ENCODE results near the gene TFB1M. TPM values are rescaled to one million over a fixed set of nuclear protein-coding genes. Genes with fewer than 3 reads are reported as not detected.
"Not testable (repeated sequence)": the region's sequence is repeated elsewhere in the genome, so short reads cannot be mapped to it uniquely, and the experiment has no call there.

TFB1M gene
- total RNA-seq, result 10 to 100 TPM; 13.7 to 16.6 TPM
- 10.9 to 13.6 reads per million in 2 donors for total RNA-seq

- H3K4me3 Mint-ChIP-seq, result peak within 1 kb of the TSS; percentile 97
- peak; percentile 93 for ATAC-seq
- H3K4me1 Mint-ChIP-seq, result peaks cover 25% of the 10 kb centered on the region
- H3K27me3 Mint-ChIP-seq, result no peaks in the 10 kb centered on the region
- peak; percentile 91 to 95 (median 93) for DNase-seq
- H3K9me3 ChIP-seq (ENCODE audit: control insufficient read depth, low read length, poor library complexity, severe bottlenecking), result no peaks in the 10 kb centered on the region
- H3K36me3 Mint-ChIP-seq (ENCODE audit: low read depth), result peaks cover 4% of the 10 kb centered on the region
- peak within 1 kb of the TSS; percentile 97 for H3K27ac Mint-ChIP-seq
These were observed at the start of gene TFB1M for GRCh38 chr6:155314092-155314772. Gene TFB1M (minus strand): TSS chr6:155314484. CDS start chr6:155314428, 56 bp downstream.

GRCh38 chr6:155364021-155364420 is 49.7 kb upstream of the TFB1M start:
- not testable (repeated sequence) for H3K9me3 ChIP-seq (ENCODE audit: control insufficient read depth, low read length, poor library complexity, severe bottlenecking); H3K4me3 Mint-ChIP-seq; H3K4me1 Mint-ChIP-seq; H3K36me3 Mint-ChIP-seq (ENCODE audit: low read depth); DNase-seq; H3K27ac Mint-ChIP-seq; ATAC-seq
- peaks cover 15% of the 10 kb centered on the region for H3K27me3 Mint-ChIP-seq

GRCh38 chr6:155362968-155363632 is 48.8 kb upstream of the TFB1M start:
- H3K27me3 Mint-ChIP-seq, result peaks cover 13% of the 10 kb centered on the region
- ATAC-seq; H3K27ac Mint-ChIP-seq; H3K4me3 Mint-ChIP-seq; H3K9me3 ChIP-seq (ENCODE audit: control insufficient read depth, low read length, poor library complexity, severe bottlenecking); H3K36me3 Mint-ChIP-seq (ENCODE audit: low read depth); DNase-seq; H3K4me1 Mint-ChIP-seq: not testable (repeated sequence)

- no peak for DNase-seq
These were observed 39.9 kb upstream of the TFB1M start for GRCh38 chr6:155354167-155354566.

GRCh38 chr6:155352811-155353210 is 38.5 kb upstream of the TFB1M start:
- H3K27ac Mint-ChIP-seq, result no peak overlapping the region
- H3K27me3 Mint-ChIP-seq, result no peaks in the 10 kb centered on the region
- H3K4me3 Mint-ChIP-seq, result no peak overlapping the region
- peaks cover 3% of the 10 kb centered on the region for H3K9me3 ChIP-seq (ENCODE audit: control insufficient read depth, low read length, poor library complexity, severe bottlenecking)
- H3K36me3 Mint-ChIP-seq (ENCODE audit: low read depth), result peaks cover 3% of the 10 kb centered on the region
- DNase-seq (no peak), ATAC-seq (no peak)
- H3K4me1 Mint-ChIP-seq, result no peaks in the 10 kb centered on the region

More at GRCh38 chr6:155354167-155354566, 39.9 kb upstream of the TFB1M start:
- Mint-ChIP-seq H3K36me3 (ENCODE audit: low read depth) (peaks cover 3% of the 10 kb centered on the region), H3K4me3 (no peak overlapping the region), H3K27me3 (no peaks in the 10 kb centered on the region), H3K27ac (no peak overlapping the region), H3K4me1 (no peaks in the 10 kb centered on the region)
- ATAC-seq, result no peak
- H3K9me3 ChIP-seq (ENCODE audit: control insufficient read depth, low read length, poor library complexity, severe bottlenecking), result peaks cover 5% of the 10 kb centered on the region

- Mint-ChIP-seq H3K36me3 (ENCODE audit: low read depth) (peaks cover 3% of the 10 kb centered on the region), H3K27ac (no peak overlapping the region), H3K4me3 (no peak overlapping the region), H3K27me3 (no peaks in the 10 kb centered on the region), H3K4me1 (no peaks in the 10 kb centered on the region)
- peaks cover 3% of the 10 kb centered on the region for H3K9me3 ChIP-seq (ENCODE audit: control insufficient read depth, low read length, poor library complexity, severe bottlenecking)
- ATAC-seq (no peak), DNase-seq (no peak)
These were observed 37.8 kb upstream of the TFB1M start for GRCh38 chr6:155352130-155352420.

GRCh38 chr6:155351273-155352129 is 37.2 kb upstream of the TFB1M start:
- no peak for ATAC-seq
- H3K27me3 Mint-ChIP-seq, result no peaks in the 10 kb centered on the region

GRCh38 chr6:155349956-155350355 is 35.7 kb upstream of the TFB1M start:
- H3K4me1 Mint-ChIP-seq, result no peaks in the 10 kb centered on the region
- peaks cover 3% of the 10 kb centered on the region for H3K9me3 ChIP-seq (ENCODE audit: control insufficient read depth, low read length, poor library complexity, severe bottlenecking)
- no peak for ATAC-seq
- DNase-seq, result no peak
- H3K27ac Mint-ChIP-seq, result no peak overlapping the region
- peaks cover 6% of the 10 kb centered on the region for H3K36me3 Mint-ChIP-seq (ENCODE audit: low read depth)
- no peak overlapping the region for H3K4me3 Mint-ChIP-seq
- no peaks in the 10 kb centered on the region for H3K27me3 Mint-ChIP-seq

More at GRCh38 chr6:155351273-155352129, 37.2 kb upstream of the TFB1M start:
- peaks cover 3% of the 10 kb centered on the region for H3K9me3 ChIP-seq (ENCODE audit: control insufficient read depth, low read length, poor library complexity, severe bottlenecking)
- DNase-seq, result no peak
- no peak overlapping the region for H3K4me3 Mint-ChIP-seq
- no peaks in the 10 kb centered on the region for H3K4me1 Mint-ChIP-seq
- H3K27ac Mint-ChIP-seq, result no peak overlapping the region
- peaks cover 3% of the 10 kb centered on the region for H3K36me3 Mint-ChIP-seq (ENCODE audit: low read depth)

- Mint-ChIP-seq H3K4me3 (no peak overlapping the region), H3K36me3 (ENCODE audit: low read depth) (peaks cover 3% of the 10 kb centered on the region), H3K4me1 (no peaks in the 10 kb centered on the region), H3K27me3 (no peaks in the 10 kb centered on the region), H3K27ac (no peak overlapping the region)
- ATAC-seq (no peak), DNase-seq (no peak)
- H3K9me3 ChIP-seq (ENCODE audit: control insufficient read depth, low read length, poor library complexity, severe bottlenecking), result peaks cover 3% of the 10 kb centered on the region
These were observed 34.8 kb upstream of the TFB1M start for GRCh38 chr6:155349129-155349528.

- no peaks in the 10 kb centered on the region for H3K9me3 ChIP-seq (ENCODE audit: control insufficient read depth, low read length, poor library complexity, severe bottlenecking)
- H3K36me3 Mint-ChIP-seq (ENCODE audit: low read depth), result peaks cover 3% of the 10 kb centered on the region
- H3K4me1 Mint-ChIP-seq, result no peaks in the 10 kb centered on the region
- ATAC-seq (no peak), DNase-seq (no peak)
- H3K27me3 Mint-ChIP-seq, result no peaks in the 10 kb centered on the region
- H3K27ac Mint-ChIP-seq, result no peak overlapping the region
- H3K4me3 Mint-ChIP-seq, result no peak overlapping the region
These were observed 33.5 kb upstream of the TFB1M start for GRCh38 chr6:155347800-155348199.

GRCh38 chr6:155346957-155347356 is 32.7 kb upstream of the TFB1M start:
- ATAC-seq, result no peak
- Mint-ChIP-seq H3K36me3 (ENCODE audit: low read depth) (peaks cover 3% of the 10 kb centered on the region), H3K27ac (no peak overlapping the region), H3K4me3 (no peak overlapping the region), H3K4me1 (no peaks in the 10 kb centered on the region), H3K27me3 (no peaks in the 10 kb centered on the region)
- H3K9me3 ChIP-seq (ENCODE audit: control insufficient read depth, low read length, poor library complexity, severe bottlenecking), result no peaks in the 10 kb centered on the region
- DNase-seq, result no peak

GRCh38 chr6:155344341-155345006 is 30.2 kb upstream of the TFB1M start:
- no peak overlapping the region for H3K27ac Mint-ChIP-seq
- no peak for DNase-seq
- H3K27me3 Mint-ChIP-seq, result no peaks in the 10 kb centered on the region
- ATAC-seq, result no peak
- H3K4me1 Mint-ChIP-seq, result no peaks in the 10 kb centered on the region
- H3K4me3 Mint-ChIP-seq, result no peak overlapping the region
- peaks cover 3% of the 10 kb centered on the region for H3K36me3 Mint-ChIP-seq (ENCODE audit: low read depth)
- H3K9me3 ChIP-seq (ENCODE audit: control insufficient read depth, low read length, poor library complexity, severe bottlenecking), result peaks cover 8% of the 10 kb centered on the region

Data from T-helper 17 cell (primary cell).